Measurements from ENCODE around the gene KCNN1. TPM values are rescaled to one million over a fixed set of nuclear protein-coding genes. Genes with fewer than 3 reads are reported as not detected.
A peak's percentile ranks its signal among the peaks of the same experiment; 100 is the strongest.
"Not testable (repeated sequence)": the region's sequence is repeated elsewhere in the genome, so short reads cannot be mapped to it uniquely, and the experiment has no call there.

KCNN1 gene
- total RNA-seq, 1 experiment from 2014 or later: 0.61 TPM

DNA sequence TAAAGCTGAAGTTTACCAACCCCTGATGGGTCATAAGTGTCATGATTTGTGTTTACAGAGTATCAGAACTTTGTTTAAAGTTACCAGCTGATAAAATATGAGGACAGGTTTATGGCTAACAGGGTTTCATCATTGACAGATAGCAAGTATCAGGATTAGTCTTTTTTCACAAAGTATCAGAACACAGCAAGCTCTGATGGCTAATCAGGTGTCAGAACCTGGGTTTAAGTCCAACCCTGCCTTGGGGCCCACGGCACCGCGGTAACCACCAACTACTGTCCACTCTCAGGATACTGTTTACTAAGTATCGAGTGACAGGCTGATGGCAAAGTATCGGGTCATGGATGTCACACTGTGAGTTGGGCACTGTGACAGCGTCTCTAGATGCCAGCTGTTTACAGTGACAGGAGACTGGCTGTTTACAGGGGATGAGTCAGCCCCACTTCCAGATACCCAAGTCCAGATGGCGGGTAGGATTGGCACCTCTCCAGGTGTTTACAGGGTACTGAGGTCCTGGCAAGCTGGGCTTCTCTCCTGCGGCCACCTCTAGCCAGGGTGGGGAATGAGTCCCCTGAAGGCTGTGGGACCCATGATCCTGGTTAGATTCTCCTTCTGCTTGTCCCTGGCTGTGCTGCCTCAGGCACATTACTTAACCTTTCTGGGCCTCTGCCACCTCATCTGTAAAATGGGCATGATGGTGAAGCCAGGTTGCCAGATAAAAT lies 62.9 kb downstream of the KCNN1 start:
- H3K4me1 ChIP-seq (ENCODE audit: control insufficient read depth in 1 of 2, insufficient read depth in 2 of 2, low read length in 2 of 2): peaks cover 11 to 13% of the 10 kb centered on the region in 2 experiments; a peak in 3 of 4 replicates
- H3K9ac ChIP-seq (ENCODE audit: low read length): no peak overlapping the region
- H3K27me3 ChIP-seq (ENCODE audit: insufficient read depth, low read length): no peaks in the 10 kb centered on the region
- no peaks in the 10 kb centered on the region for H3K9me3 ChIP-seq (ENCODE audit: control insufficient read depth in 1 of 2, insufficient read depth in 1 of 2, low read depth in 1 of 2, low read length in 2 of 2)
- peak overlapping the region; percentile 52 for H3K4me2 ChIP-seq (ENCODE audit: low read length)
- intact Hi-C loops (cut with micrococcal nuclease): no loop called here
- DNase-seq (ENCODE audit: low read depth, low spot score) (peak; percentile 59), ATAC-seq (peak; percentile 76)
- H4K20me1 ChIP-seq (ENCODE audit: insufficient read depth): no peaks in the 10 kb centered on the region
- no peaks in the 10 kb centered on the region for H3K36me3 ChIP-seq (ENCODE audit: control insufficient read depth in 1 of 2, insufficient read depth in 2 of 2, low read length in 2 of 2)
- TF ChIP-seq POLR2AphosphoS5 (IDR thresholded peaks at IDR 0.05; ENCODE audit: low read depth, low read length) (peak; percentile 34; the same call in 1 of the 2 replicates), CEBPB (IDR thresholded peaks at IDR 0.05; ENCODE audit: low read depth) (no peak), EZH2 (IDR thresholded peaks at IDR 0.05) (no peak), ZNF274 (IDR thresholded peaks at IDR 0.05; ENCODE audit: low read depth, low read length) (no peak), CBX3 (IDR thresholded peaks at IDR 0.05; ENCODE audit: low read depth) (no peak), POLR2A (IDR thresholded peaks at IDR 0.05; ENCODE audit: borderline replicate concordance, extremely low read depth, insufficient read depth, insufficient read length) (no peak), SP1 (IDR thresholded peaks at IDR 0.05; ENCODE audit: low read depth) (0 out of 2 replicates have a peak, but pooled peaks have one; percentile 14), JUND (IDR thresholded peaks at IDR 0.05) (peak; percentile 70), FOSL1 (IDR thresholded peaks at IDR 0.05; ENCODE audit: low read depth) (peak; percentile 53), EGR1 (IDR thresholded peaks at IDR 0.05; ENCODE audit: low read depth) (no peak), SIN3A (IDR thresholded peaks at IDR 0.05; ENCODE audit: low read depth) (peak; percentile 88)
- TF ChIP-seq, protein P1, sequence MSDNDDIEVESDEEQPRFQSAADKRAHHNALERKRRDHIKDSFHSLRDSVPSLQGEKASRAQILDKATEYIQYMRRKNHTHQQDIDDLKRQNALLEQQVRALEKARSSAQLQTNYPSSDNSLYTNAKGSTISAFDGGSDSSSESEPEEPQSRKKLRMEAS (IDR thresholded peaks at IDR 0.05): peak; percentile 32
- H3K27ac ChIP-seq (ENCODE audit: low read depth, low read length): no peak overlapping the region
- POLR2A ChIA-PET: interaction anchor here (1.0 kb wide), 1 partner anchor 9 kb away, joined by 3 read pairs; no protein-coding TSS in a partner anchor
- CTCF ChIA-PET: no interaction called here
- RAD21 ChIA-PET (ENCODE audit: low non-redundant PET in 1 of 2, low total read pairs in 2 of 2, uncharacterized antibody in 2 of 2, unreplicated experiment in 2 of 2): interaction anchor here (0.6 to 0.7 kb wide), 2 partner anchors 71 to 238 kb away, joined by 3 read pairs; no protein-coding TSS in a partner anchor
- no peaks in the 10 kb centered on the region for H3K79me2 ChIP-seq (ENCODE audit: insufficient read depth, low read length)
- no peak overlapping the region for H2AFZ ChIP-seq (ENCODE audit: low read depth, low read length, poor library complexity, severe bottlenecking)
- no peak overlapping the region for H3K4me3 ChIP-seq (replicated peaks in 1 of 2; ENCODE audit: low read depth in 1 of 2, low read length in 2 of 2)
- no peaks in the 10 kb centered on the region for H3K9me2 ChIP-seq (ENCODE audit: insufficient read depth)
- BruUV-seq (replicated peaks): no TSS peak

DNA sequence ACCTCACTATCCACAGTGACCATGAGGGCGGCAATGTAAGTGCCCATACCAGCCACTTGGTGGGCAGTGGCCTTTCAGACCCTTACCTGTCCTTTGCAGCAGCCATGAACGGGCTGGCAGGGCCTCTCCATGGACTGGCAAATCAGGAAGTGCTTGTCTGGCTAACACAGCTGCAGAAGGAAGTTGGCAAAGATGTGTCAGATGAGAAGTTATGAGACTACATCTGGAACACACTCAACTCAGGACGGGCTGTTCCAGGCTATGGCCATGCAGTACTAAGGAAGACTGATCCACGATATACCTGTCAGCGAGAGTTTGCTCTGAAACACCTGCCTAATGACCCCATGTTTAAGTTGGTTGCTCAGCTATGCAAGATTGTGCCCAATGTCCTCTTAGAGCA lies 64.5 kb downstream of the KCNN1 start:
- H3K9me3 ChIP-seq (ENCODE audit: control insufficient read depth in 1 of 2, insufficient read depth in 1 of 2, low read depth in 1 of 2, low read length in 2 of 2); H3K4me3 ChIP-seq (replicated peaks in 1 of 2; ENCODE audit: low read depth in 1 of 2, low read length in 2 of 2); H3K27me3 ChIP-seq (ENCODE audit: insufficient read depth, low read length); H3K27ac ChIP-seq (ENCODE audit: low read depth, low read length); H3K9ac ChIP-seq (ENCODE audit: low read length); POLR2A ChIA-PET; H4K20me1 ChIP-seq (ENCODE audit: insufficient read depth); H2AFZ ChIP-seq (ENCODE audit: low read depth, low read length, poor library complexity, severe bottlenecking); H3K9me2 ChIP-seq (ENCODE audit: insufficient read depth); RAD21 ChIA-PET (ENCODE audit: low non-redundant PET in 1 of 2, low total read pairs in 2 of 2, uncharacterized antibody in 2 of 2, unreplicated experiment in 2 of 2); intact Hi-C loops (cut with micrococcal nuclease); H3K4me2 ChIP-seq (ENCODE audit: low read length); H3K36me3 ChIP-seq (ENCODE audit: control insufficient read depth in 1 of 2, insufficient read depth in 2 of 2, low read length in 2 of 2); BruUV-seq (replicated peaks); ATAC-seq; DNase-seq (ENCODE audit: low read depth, low spot score); H3K79me2 ChIP-seq (ENCODE audit: insufficient read depth, low read length): not testable (repeated sequence)
- H3K4me1 ChIP-seq (ENCODE audit: control insufficient read depth in 1 of 2, insufficient read depth in 2 of 2, low read length in 2 of 2): peaks cover 11 to 13% of the 10 kb centered on the region in 2 experiments; a peak in 3 of 4 replicates
- CTCF ChIA-PET: interaction anchor here (0.6 kb wide), 1 partner anchor 9 kb away, joined by 3 read pairs; no protein-coding TSS in a partner anchor

DNA sequence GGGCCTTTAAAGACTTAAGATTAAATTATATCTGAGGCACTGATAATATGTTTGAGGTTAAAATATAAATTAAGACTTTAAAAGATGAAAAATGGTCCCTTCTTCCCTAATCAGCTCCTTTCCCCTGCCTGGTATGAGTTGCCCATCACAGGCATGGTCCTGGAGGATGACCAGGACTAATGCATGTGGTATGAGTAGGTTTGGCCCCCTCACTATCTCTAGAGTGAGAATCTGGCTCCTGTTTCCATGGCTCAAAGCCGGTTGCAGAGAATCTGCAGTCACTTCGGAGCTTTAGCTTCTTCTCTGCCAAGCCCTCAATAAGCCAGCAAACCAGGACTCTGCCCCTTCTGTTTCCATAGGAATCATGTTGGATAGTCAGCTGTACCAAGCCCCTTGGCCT lies 65.2 kb downstream of the KCNN1 start:
- H3K79me2 ChIP-seq (ENCODE audit: insufficient read depth, low read length); H2AFZ ChIP-seq (ENCODE audit: low read depth, low read length, poor library complexity, severe bottlenecking); H3K4me2 ChIP-seq (ENCODE audit: low read length); H3K9ac ChIP-seq (ENCODE audit: low read length); H4K20me1 ChIP-seq (ENCODE audit: insufficient read depth); H3K27me3 ChIP-seq (ENCODE audit: insufficient read depth, low read length); CTCF ChIA-PET; H3K9me2 ChIP-seq (ENCODE audit: insufficient read depth); ATAC-seq; POLR2A ChIA-PET; intact Hi-C loops (cut with micrococcal nuclease); H3K27ac ChIP-seq (ENCODE audit: low read depth, low read length); H3K9me3 ChIP-seq (ENCODE audit: control insufficient read depth in 1 of 2, insufficient read depth in 1 of 2, low read depth in 1 of 2, low read length in 2 of 2); H3K36me3 ChIP-seq (ENCODE audit: control insufficient read depth in 1 of 2, insufficient read depth in 2 of 2, low read length in 2 of 2); BruUV-seq (replicated peaks); H3K4me3 ChIP-seq (replicated peaks in 1 of 2; ENCODE audit: low read depth in 1 of 2, low read length in 2 of 2); RAD21 ChIA-PET (ENCODE audit: low non-redundant PET in 1 of 2, low total read pairs in 2 of 2, uncharacterized antibody in 2 of 2, unreplicated experiment in 2 of 2); DNase-seq (ENCODE audit: low read depth, low spot score): not testable (repeated sequence)
- peaks cover 11 to 13% of the 10 kb centered on the region in 2 experiments; a peak in 3 of 4 replicates for H3K4me1 ChIP-seq (ENCODE audit: control insufficient read depth in 1 of 2, insufficient read depth in 2 of 2, low read length in 2 of 2)

All from HCT116 (cell line).